Iris pigment epithelial cell (primary cell): ENCODE data around the gene ZNF827.
A peak's percentile ranks its signal among the peaks of the same experiment; 100 is the strongest.

Experiments used
- DNase-seq: peaks from one replicate; pipeline ENCODE4 v3.0.0-alpha.2; 2011; ENCODE audit warnings: low read depth

The ZNF827 gene

GRCh38 chr4:145829629-145830395 is 108.8 kb downstream of the ZNF827 start:
- DNase-seq = peak; percentile 43

- DNase-seq = no peak
These were observed 109.7 kb downstream of the ZNF827 start for GRCh38 chr4:145828802-145829485.

GRCh38 chr4:145827885-145828284 is 110.7 kb downstream of the ZNF827 start:
- DNase-seq = no peak

- no peak for DNase-seq
These were observed 113.4 kb downstream of the ZNF827 start for GRCh38 chr4:145825255-145825654.

GRCh38 chr4:145824463-145824862 is 114.2 kb downstream of the ZNF827 start:
- no peak for DNase-seq

- DNase-seq = no peak
These were observed 114.9 kb downstream of the ZNF827 start for GRCh38 chr4:145823743-145824142.

- no peak for DNase-seq
These were observed 116.0 kb downstream of the ZNF827 start for GRCh38 chr4:145822581-145822980.

- no peak for DNase-seq
These were observed 116.4 kb downstream of the ZNF827 start for GRCh38 chr4:145822181-145822580.

- DNase-seq = no peak
These were observed 116.9 kb downstream of the ZNF827 start for GRCh38 chr4:145821766-145822165.

- DNase-seq = no peak
These were observed 118.2 kb downstream of the ZNF827 start for GRCh38 chr4:145820407-145820806.

- DNase-seq = no peak
These were observed 118.8 kb downstream of the ZNF827 start for GRCh38 chr4:145819853-145820181.

GRCh38 chr4:145819101-145819852 is 119.3 kb downstream of the ZNF827 start:
- DNase-seq = no peak

GRCh38 chr4:145818011-145818410 is 120.6 kb downstream of the ZNF827 start:
- DNase-seq = no peak

GRCh38 chr4:145816091-145816490 is 122.5 kb downstream of the ZNF827 start:
- DNase-seq = no peak

- peak; percentile 26 for DNase-seq
These were observed 123.0 kb downstream of the ZNF827 start for GRCh38 chr4:145815626-145816025.

- DNase-seq = no peak
These were observed 123.5 kb downstream of the ZNF827 start for GRCh38 chr4:145815027-145815612.

- DNase-seq = no peak
These were observed 124.4 kb downstream of the ZNF827 start for GRCh38 chr4:145814246-145814645.

GRCh38 chr4:145812919-145813318 is 125.7 kb downstream of the ZNF827 start:
- DNase-seq = peak; percentile 76

- DNase-seq = no peak
These were observed 129.6 kb downstream of the ZNF827 start for GRCh38 chr4:145808848-145809512.

- peak; percentile 98 for DNase-seq
These were observed 130.5 kb downstream of the ZNF827 start for GRCh38 chr4:145808021-145808650.

- DNase-seq = peak; percentile 98
These were observed 133.1 kb downstream of the ZNF827 start for GRCh38 chr4:145805490-145805889.

GRCh38 chr4:145804116-145804515 is 134.5 kb downstream of the ZNF827 start:
- peak; percentile 97 for DNase-seq
